Calu3 (cell line): Measurements from ENCODE around the gene ZSCAN1. TPM values are rescaled to one million over a fixed set of nuclear protein-coding genes. Genes with fewer than 3 reads are reported as not detected.

Experiments used
- BruUV-seq: library from RNA; stranded (reverse); fragments of 400-500 nt; replicated peaks from 2 replicates; lab custom pipeline; 2021; lab: Mats Ljungman, UMichigan
- CTCF ChIA-PET: fragments of 300-600 bp; sonication (Branson Sonifier 250); formaldehyde crosslinking; loops from one replicate; lab custom pipeline; 2022; ENCODE audit warnings: antibody characterized with exemption; lab: Charles Lee
- DNase-seq: peaks from one replicate; pipeline ENCODE4 v3.0.0; 2022
- H3K27ac Mint-ChIP-seq: one replicate; pipeline ENCODE4 v1.8.0; 2022; ENCODE audit warnings: mixed read lengths; ENCODE audit not compliant: unreplicated experiment
- H3K27me3 Mint-ChIP-seq: one replicate; pipeline ENCODE4 v1.8.0; 2022; ENCODE audit warnings: mixed read lengths; ENCODE audit not compliant: unreplicated experiment
- H3K36me3 Mint-ChIP-seq: one replicate; pipeline ENCODE4 v1.8.0; 2022; ENCODE audit warnings: mild to moderate bottlenecking, moderate library complexity, mixed read lengths; ENCODE audit not compliant: insufficient read depth, unreplicated experiment
- H3K4me1 Mint-ChIP-seq: one replicate; pipeline ENCODE4 v1.8.0; 2022; ENCODE audit warnings: mild to moderate bottlenecking, low read depth, mixed read lengths; ENCODE audit not compliant: unreplicated experiment
- H3K4me3 Mint-ChIP-seq: one replicate; pipeline ENCODE4 v1.8.0; 2022; ENCODE audit warnings: mild to moderate bottlenecking, low read depth, moderate library complexity, mixed read lengths; ENCODE audit not compliant: unreplicated experiment
- H3K9me3 Mint-ChIP-seq: one replicate; pipeline ENCODE4 v1.8.0; 2022; ENCODE audit warnings: low read depth, mixed read lengths; ENCODE audit not compliant: unreplicated experiment
- CTCF ChIP-seq: fragments of 200-600 bp; IDR thresholded peaks from one replicate; pipeline ENCODE4 v1.8.0; 2022; ENCODE audit warnings: antibody characterized with exemption; ENCODE audit not compliant: unreplicated experiment
- intact Hi-C: fragments of 100-400 bp; cut with micrococcal nuclease; formaldehyde crosslinking; loops from one replicate; pipeline ENCODE4 v1.10.0; 2022; ENCODE audit not compliant: unreplicated experiment
- total RNA-seq: library from RNA; stranded (reverse); gene quantifications from 2 replicates; pipeline ENCODE4 v1.2.3, GENCODE V29; 2022

The ZSCAN1 gene
- total RNA-seq, 1 experiment from 2014 or later = not detected

- CTCF ChIA-PET = no interaction called here
- TF ChIP-seq CTCF = no peak
- BruUV-seq = no TSS peak
- DNase-seq = no peak
- no peaks in the 10 kb centered on the region for H3K4me1 Mint-ChIP-seq
- H3K36me3 Mint-ChIP-seq = no peaks in the 10 kb centered on the region
- no peak overlapping the region for H3K4me3 Mint-ChIP-seq
- peaks cover 14% of the 10 kb centered on the region for H3K9me3 Mint-ChIP-seq
- no peak overlapping the region for H3K27ac Mint-ChIP-seq
- no peaks in the 10 kb centered on the region for H3K27me3 Mint-ChIP-seq
- intact Hi-C loops = no loop called here
Observed at GRCh38 chr19:58020129-58020528, 13.7 kb upstream of the ZSCAN1 start.

DNA sequence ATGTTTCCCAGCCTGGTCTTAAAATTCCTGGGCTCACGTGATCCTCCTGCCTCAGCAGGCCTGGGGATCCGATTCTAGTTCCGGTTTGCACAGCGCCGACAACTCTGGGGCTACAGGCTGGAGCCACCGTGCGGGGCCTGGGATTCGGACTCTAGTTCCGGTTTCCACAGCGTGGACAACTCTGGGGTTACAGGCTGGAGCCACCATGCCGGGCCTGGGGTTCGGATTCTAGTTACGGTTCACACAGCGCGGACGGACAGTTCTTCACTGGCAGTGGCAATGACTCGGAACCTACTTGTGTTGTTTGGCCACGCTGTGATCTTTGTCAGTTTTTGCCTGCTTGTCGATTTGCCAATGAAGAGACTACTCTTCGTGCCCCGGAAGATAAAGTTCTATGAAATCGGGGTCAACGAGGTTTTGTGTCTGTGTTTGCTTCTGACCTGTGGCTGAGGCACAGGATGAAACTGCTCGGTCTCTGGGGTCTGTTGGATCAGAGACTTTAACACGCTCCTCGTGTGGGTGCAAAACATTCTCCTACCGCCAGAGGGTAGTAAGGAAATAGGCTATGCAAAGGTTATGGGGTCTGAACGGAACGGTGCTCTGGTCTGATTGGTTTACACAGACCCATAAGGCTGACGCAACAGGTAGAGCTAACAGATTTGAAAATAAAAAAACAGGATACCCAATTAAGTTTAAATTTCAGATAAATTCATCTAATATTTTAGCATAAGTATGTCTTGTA is 12.1 kb upstream of the ZSCAN1 start:
- no peak for TF ChIP-seq CTCF
- Mint-ChIP-seq H3K4me1 (no peaks in the 10 kb centered on the region), H3K9me3 (peaks cover 13% of the 10 kb centered on the region), H3K36me3 (no peaks in the 10 kb centered on the region), H3K27ac (no peak overlapping the region), H3K27me3 (no peaks in the 10 kb centered on the region), H3K4me3 (no peak overlapping the region)
- CTCF ChIA-PET = no interaction called here
- no peak for DNase-seq
- no TSS peak for BruUV-seq
- intact Hi-C loops = no loop called here

- H3K27ac Mint-ChIP-seq = no peak overlapping the region
- H3K36me3 Mint-ChIP-seq = no peaks in the 10 kb centered on the region
- BruUV-seq = no TSS peak
- peaks cover 13% of the 10 kb centered on the region for H3K9me3 Mint-ChIP-seq
- no peak for DNase-seq
- no peak overlapping the region for H3K4me3 Mint-ChIP-seq
- CTCF ChIA-PET = no interaction called here
- intact Hi-C loops = no loop called here
- no peaks in the 10 kb centered on the region for H3K4me1 Mint-ChIP-seq
- no peaks in the 10 kb centered on the region for H3K27me3 Mint-ChIP-seq
- no peak for TF ChIP-seq CTCF
Observed at GRCh38 chr19:58022283-58022660, 11.6 kb upstream of the ZSCAN1 start.

GRCh38 chr19:58024661-58025060 is 9.2 kb upstream of the ZSCAN1 start:
- DNase-seq = no peak
- H3K36me3 Mint-ChIP-seq = no peaks in the 10 kb centered on the region
- H3K4me3 Mint-ChIP-seq = no peak overlapping the region
- intact Hi-C loops = no loop called here
- peaks cover 17% of the 10 kb centered on the region for H3K9me3 Mint-ChIP-seq
- CTCF ChIA-PET = no interaction called here
- no peak overlapping the region for H3K27ac Mint-ChIP-seq
- H3K4me1 Mint-ChIP-seq = no peaks in the 10 kb centered on the region
- no TSS peak for BruUV-seq
- no peak for TF ChIP-seq CTCF
- H3K27me3 Mint-ChIP-seq = no peaks in the 10 kb centered on the region
